ENCODE results near the gene CYSRT1. TPM values are rescaled to one million over a fixed set of nuclear protein-coding genes. Genes with fewer than 3 reads are reported as not detected.

Gene CYSRT1
- total RNA-seq, 4 donors from 2014 or later: 0.34 TPM; not detected in 3

- TF ChIP-seq CTCF (IDR thresholded peaks at IDR 0.05; ENCODE audit: low read depth): no peak
Measured at GRCh38 chr9:137234758-137235423, 9.9 kb downstream of the CYSRT1 start.

GRCh38 chr9:137235424-137236237 lies 10.7 kb downstream of the CYSRT1 start:
- no peak for TF ChIP-seq CTCF (IDR thresholded peaks at IDR 0.05; ENCODE audit: low read depth)

- no peak for TF ChIP-seq CTCF (IDR thresholded peaks at IDR 0.05; ENCODE audit: low read depth)
Measured at GRCh38 chr9:137236238-137236935, 11.4 kb downstream of the CYSRT1 start.

GRCh38 chr9:137236936-137237421 lies 12.0 kb downstream of the CYSRT1 start:
- no peak for TF ChIP-seq CTCF (IDR thresholded peaks at IDR 0.05; ENCODE audit: low read depth)

- no peak for TF ChIP-seq CTCF (IDR thresholded peaks at IDR 0.05; ENCODE audit: low read depth)
Measured at GRCh38 chr9:137237759-137238726, 13.1 kb downstream of the CYSRT1 start.

- no peak for TF ChIP-seq CTCF (IDR thresholded peaks at IDR 0.05; ENCODE audit: low read depth)
Measured at GRCh38 chr9:137240318-137240840, 15.4 kb downstream of the CYSRT1 start.

Data from subcutaneous adipose tissue (tissue), 4 donors.